Activated CD8-positive, alpha-beta memory T cell treated with anti-CD3 and anti-CD28 coated beads for 4 hours (primary cell): ENCODE results near the gene SKA2.
"Not testable (repeated sequence)": the region's sequence is repeated elsewhere in the genome, so short reads cannot be mapped to it uniquely, and the experiment has no call there.

Experiments
- DNase-seq, 2 donors: peaks; one replicate each; pipeline ENCODE4 v3.0.0-alpha.2; 2020; ENCODE audit warnings: low read depth in 2 of 2

SKA2 gene

DNA sequence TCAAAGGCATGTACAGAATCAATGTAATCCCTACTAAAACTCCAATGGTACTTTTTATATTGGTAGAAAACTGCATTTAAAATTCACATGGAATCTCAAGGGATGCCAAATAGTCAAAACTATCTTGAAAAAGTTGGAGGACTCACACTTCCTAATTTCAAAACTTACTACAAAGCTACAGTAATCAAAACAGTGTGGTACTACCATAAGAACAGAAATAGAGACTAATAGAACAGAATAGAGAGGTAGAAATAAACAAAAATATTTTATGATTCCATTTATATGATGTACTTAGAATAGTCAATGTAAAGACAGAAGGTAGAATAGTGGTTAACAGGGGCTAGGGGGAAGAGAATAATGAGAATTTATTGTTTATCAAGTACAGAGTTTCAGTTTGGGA is 57.1 kb downstream of the SKA2 start:
- DNase-seq: no peak

DNA sequence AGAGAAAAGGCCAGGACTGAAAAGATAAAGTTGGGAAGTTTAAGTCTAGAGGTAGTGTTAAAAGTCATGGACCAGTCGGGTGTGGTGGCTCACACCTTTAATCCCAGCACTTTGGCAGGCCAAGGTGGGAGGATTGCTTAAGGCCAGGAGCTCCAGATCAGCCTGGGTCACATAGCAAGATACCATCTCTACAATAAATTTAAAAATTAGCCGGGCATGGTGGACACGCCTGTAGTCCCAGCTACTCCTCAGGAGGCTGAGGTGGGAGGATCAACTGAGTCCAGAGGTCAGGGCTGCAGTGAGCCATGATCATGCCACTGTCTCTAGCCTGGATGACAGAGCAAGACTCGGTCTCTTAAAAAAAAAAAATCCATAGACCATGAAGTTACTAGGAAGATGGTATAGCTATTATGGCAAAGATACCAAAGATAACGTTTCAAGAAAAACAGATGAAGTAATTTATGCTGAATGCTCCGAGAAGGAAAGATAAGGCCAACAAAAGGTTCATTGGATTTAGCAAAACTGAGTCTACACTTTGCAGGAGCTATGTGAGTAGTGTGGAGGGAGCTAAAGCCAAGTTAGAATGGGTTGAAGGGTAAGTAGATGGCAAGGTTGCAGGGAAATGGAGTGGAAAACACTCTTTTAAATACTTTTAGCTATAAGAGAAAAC is 60.0 kb downstream of the SKA2 start:
- no peak for DNase-seq

DNA sequence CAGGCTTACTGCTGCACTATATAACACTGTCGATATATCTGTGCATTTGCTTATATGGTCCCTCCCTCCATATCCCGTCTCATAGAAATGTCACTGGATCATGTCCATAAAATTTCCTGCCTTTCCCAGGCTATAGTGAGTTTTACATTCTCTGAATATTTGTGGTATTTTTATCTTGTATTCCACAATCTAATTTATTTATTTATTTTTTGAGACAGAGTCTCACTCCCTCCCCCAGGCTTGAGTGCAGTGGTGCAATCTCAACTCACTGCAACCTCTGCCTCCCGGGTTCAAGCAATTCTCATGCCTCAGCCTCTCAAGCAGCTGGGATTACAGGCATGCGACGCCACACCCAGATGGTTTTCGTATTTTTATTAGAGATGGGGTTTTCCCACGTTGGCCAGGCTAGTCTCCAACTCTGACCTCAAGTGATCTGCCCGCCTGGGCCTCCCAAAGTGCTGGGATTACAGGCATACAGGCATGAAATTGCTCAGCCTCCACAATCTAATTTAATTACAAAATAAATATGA is 61.2 kb downstream of the SKA2 start:
- DNase-seq: no peak

DNA sequence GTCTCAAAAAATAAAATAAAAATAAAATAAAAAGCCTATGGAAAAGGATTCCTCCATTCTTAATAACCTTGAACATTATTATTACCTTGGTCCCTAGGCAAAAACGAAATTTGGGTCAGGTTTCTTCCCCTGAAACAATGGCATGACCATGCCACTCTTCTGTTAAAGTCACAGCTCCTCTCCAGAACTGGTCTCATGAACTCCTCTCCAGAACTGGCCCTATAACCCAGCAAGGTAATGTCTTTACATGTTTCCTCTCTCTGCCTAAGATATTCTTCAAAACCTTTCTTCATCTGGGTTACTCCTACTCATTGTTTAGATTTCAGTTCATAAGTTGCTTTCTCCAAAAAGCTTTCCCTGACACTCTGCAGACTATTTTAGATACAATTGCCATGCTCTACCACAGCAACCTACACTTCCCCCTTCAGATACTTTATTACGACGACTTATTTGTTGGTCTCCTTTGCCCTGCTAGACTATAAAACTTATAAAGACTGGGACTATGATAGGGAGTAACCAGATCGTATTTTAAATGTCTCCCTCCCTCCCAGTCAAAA is 61.8 kb downstream of the SKA2 start:
- no peak for DNase-seq

- DNase-seq: not testable (repeated sequence)
These were observed 64.4 kb downstream of the SKA2 start for GRCh38 chr17:59090593-59090992.

DNA sequence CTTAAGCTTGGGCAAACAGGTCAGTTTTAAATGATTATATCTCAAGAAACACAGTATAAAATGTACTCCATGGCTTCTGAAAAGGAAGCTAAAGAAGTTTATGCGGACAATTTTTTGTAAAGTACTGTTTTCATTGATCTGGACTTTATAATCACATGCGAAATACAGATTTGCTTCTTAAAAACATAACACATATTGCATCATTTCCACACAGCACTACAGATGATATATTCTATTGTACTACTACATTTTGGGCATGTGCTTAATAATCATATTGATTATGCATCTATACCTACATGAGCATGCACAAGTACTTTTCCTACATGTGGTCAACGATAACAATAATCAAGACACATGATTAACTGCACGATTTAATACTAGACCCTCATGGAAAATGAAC is 70.8 kb downstream of the SKA2 start:
- DNase-seq: no peak

- no peak for DNase-seq
These were observed 80.5 kb downstream of the SKA2 start for GRCh38 chr17:59074494-59074893.

- DNase-seq: no peak
These were observed 81.0 kb downstream of the SKA2 start for GRCh38 chr17:59073972-59074371.

GRCh38 chr17:59069856-59070255 is 85.1 kb downstream of the SKA2 start:
- no peak for DNase-seq

- no peak for DNase-seq
These were observed 87.2 kb downstream of the SKA2 start for GRCh38 chr17:59067756-59068155.

DNA sequence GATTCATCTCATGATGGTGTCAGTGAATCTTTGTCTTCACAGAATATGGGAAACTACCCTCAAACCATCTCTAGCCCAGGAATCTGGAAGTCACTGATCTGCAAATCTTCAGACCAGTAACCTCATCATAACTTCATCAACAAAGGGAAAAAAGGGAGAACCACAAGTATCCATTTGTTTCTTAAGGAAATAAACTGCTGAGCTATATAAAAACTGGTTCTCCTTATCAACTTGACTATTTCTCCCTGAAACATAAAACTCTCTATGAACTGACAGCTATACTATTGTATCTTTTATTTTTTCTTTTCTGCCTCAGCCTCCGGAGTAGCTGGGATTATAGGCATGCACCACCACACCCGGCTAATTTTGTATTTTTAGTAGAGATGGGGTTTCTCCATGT is 87.6 kb downstream of the SKA2 start:
- DNase-seq: no peak

GRCh38 chr17:59062509-59062908 is 92.5 kb downstream of the SKA2 start:
- DNase-seq: no peak
